A549 (cell line): ENCODE results near the gene CLRN1. TPM values are rescaled to one million over a fixed set of nuclear protein-coding genes. Genes with fewer than 3 reads are reported as not detected.

Source experiments
- ATAC-seq, 2 experiments: fragments of 200-7000 bp in 1 of 2; fragments of >200 bp in 1 of 2; cut with Nextera tagmentation in 1 of 2; cut with Tn5 transposase in 1 of 2; 3 replicates each; pipeline versions ENCODE4 v1.8.0 to v1.9.1; 2018 to 2020; ENCODE audit warnings: mild to moderate bottlenecking in 1 of 2, moderate library complexity in 1 of 2
- CTCF ChIA-PET: fragments of 300-600 bp; sonication (Branson Sonifier 250); formaldehyde crosslinking; extraction: SDS; loops from one replicate; lab custom pipeline; 2021; ENCODE audit warnings: antibody characterized with exemption, inconsistent platforms; lab: Yijun Ruan, JAX
- POLR2A ChIA-PET: fragments of 350-600 bp; formaldehyde crosslinking; extraction: SDS; loops from one replicate; lab custom pipeline; 2021; ENCODE audit warnings: antibody characterized with exemption, inconsistent platforms; lab: Yijun Ruan, JAX
- DNase-seq, 2 experiments: peaks; one replicate each; pipeline versions ENCODE4 v3.0.0 to v3.0.0-alpha.2; 2011 to 2016; ENCODE audit warnings: low read depth in 1 of 2, low spot score in 1 of 2
- FAIRE-seq: peaks from 2 replicates; lab custom pipeline; 2011; peaks lifted over from hg19 to GRCh38; lab: Jason Lieb, UNC
- H3K27ac ChIP-seq, 2 experiments: fragments of >200 bp; sonication (Bioruptor Twin); formaldehyde crosslinking; 3 replicates each; pipeline ENCODE4 v1.5.1; 2016 to 2017
- H3K4me1 ChIP-seq: fragments of >200 bp; sonication (Bioruptor Twin); formaldehyde crosslinking; 3 replicates; pipeline ENCODE4 v1.6.1; 2016
- H3K4me2 ChIP-seq: fragments of >200 bp; sonication (Bioruptor Twin); formaldehyde crosslinking; 3 replicates; pipeline ENCODE4 v1.6.1; 2016
- H3K4me3 ChIP-seq: fragments of >200 bp; sonication (Bioruptor Twin); formaldehyde crosslinking; 3 replicates; pipeline ENCODE4 v1.5.1; 2016
- H3K9me3 ChIP-seq: fragments of >200 bp; sonication (Bioruptor Twin); formaldehyde crosslinking; 3 replicates; pipeline ENCODE4 v1.6.1; 2016
- CEBPB ChIP-seq, 2 experiments: fragments of >200 bp in 1 of 2; sonication (Bioruptor Twin) in 1 of 2; formaldehyde crosslinking in 1 of 2; IDR thresholded peaks; 2 replicates each; pipeline ENCODE4 v1.6.1; 2012 to 2016
- CHD2 ChIP-seq: fragments of 150-350 bp; IDR thresholded peaks from 2 replicates; pipeline ENCODE4 v1.6.1; 2014; ENCODE audit warnings: low read length; ENCODE audit not compliant: partially characterized antibody
- CHD4 ChIP-seq: fragments of 200-600 bp; sonication (generic); IDR thresholded peaks from 2 replicates; pipeline ENCODE4 v1.6.1; 2016; ENCODE audit warnings: antibody characterized with exemption, mild to moderate bottlenecking, borderline replicate concordance
- EP300 ChIP-seq, 2 experiments: fragments of >200 bp; sonication (Bioruptor Twin); formaldehyde crosslinking; IDR thresholded peaks; 2 replicates in 1 of 2; 3 replicates in 1 of 2; pipeline ENCODE4 v1.6.1; 2016 to 2017
- FOSB ChIP-seq: fragments of 250-450 bp; sonication (Bioruptor Pico); IDR thresholded peaks from 2 replicates; pipeline ENCODE4 v1.5.0; 2020; ENCODE audit warnings: mild to moderate bottlenecking, moderate library complexity
- FOXS1 ChIP-seq: fragments of 250-450 bp; sonication (Bioruptor Pico); IDR thresholded peaks from 2 replicates; pipeline ENCODE4 v1.5.0; 2020; ENCODE audit warnings: mild to moderate bottlenecking, moderate library complexity
- GATA3 ChIP-seq: IDR thresholded peaks from 2 replicates; pipeline ENCODE4 v1.6.1; 2012; ENCODE audit warnings: borderline replicate concordance
- HEYL ChIP-seq: fragments of 250-450 bp; sonication (Bioruptor Pico); IDR thresholded peaks from 2 replicates; pipeline ENCODE4 v1.8.0; 2021; ENCODE audit warnings: mild to moderate bottlenecking, moderate library complexity
- HOXA7 ChIP-seq: fragments of 250-450 bp; sonication (Bioruptor Pico); IDR thresholded peaks from 2 replicates; pipeline ENCODE4 v1.5.0; 2020; ENCODE audit warnings: mild to moderate bottlenecking, moderate library complexity
- HOXB13 ChIP-seq: fragments of 250-450 bp; sonication (Bioruptor Pico); IDR thresholded peaks from 2 replicates; pipeline ENCODE4 v1.5.0; 2020; ENCODE audit warnings: low read depth, mild to moderate bottlenecking, moderate library complexity
- HOXB5 ChIP-seq: fragments of 250-450 bp; sonication (Bioruptor Pico); IDR thresholded peaks from 2 replicates; pipeline ENCODE4 v1.5.0; 2020; ENCODE audit warnings: mild to moderate bottlenecking, moderate library complexity
- KDM5A ChIP-seq: fragments of 200-600 bp; sonication (generic); IDR thresholded peaks from 2 replicates; pipeline ENCODE4 v1.6.1; 2016; ENCODE audit warnings: antibody characterized with exemption, mild to moderate bottlenecking
- MYC ChIP-seq: IDR thresholded peaks from 2 replicates; pipeline ENCODE4 v1.6.1; 2012; ENCODE audit warnings: mild to moderate bottlenecking, inconsistent platforms, low read length, improper control_type of control experiment, borderline replicate concordance
- NPAS2 ChIP-seq: fragments of 250-450 bp; sonication (Bioruptor Pico); IDR thresholded peaks from 2 replicates; pipeline ENCODE4 v1.8.0; 2022; ENCODE audit warnings: mild to moderate bottlenecking, moderate library complexity, borderline replicate concordance
- NR3C1 ChIP-seq: fragments of >200 bp; sonication (Bioruptor Twin); formaldehyde crosslinking; IDR thresholded peaks from 3 replicates; pipeline ENCODE4 v1.6.1; 2017
- PBX3 ChIP-seq: IDR thresholded peaks from 2 replicates; pipeline ENCODE4 v1.6.1; 2012
- RARB ChIP-seq: fragments of 250-450 bp; sonication (Bioruptor Pico); IDR thresholded peaks from 2 replicates; pipeline ENCODE4 v1.8.0; 2021; ENCODE audit warnings: mild to moderate bottlenecking, moderate library complexity
- RNF2 ChIP-seq: fragments of 200-600 bp; sonication (generic); IDR thresholded peaks from 2 replicates; pipeline ENCODE4 v1.6.1; 2016; ENCODE audit warnings: low read depth, mild to moderate bottlenecking, antibody characterized with exemption, moderate library complexity, borderline replicate concordance
- USF2 ChIP-seq: fragments of 450-650 bp; IDR thresholded peaks from 2 replicates; pipeline ENCODE4 v1.6.1; 2014; ENCODE audit warnings: antibody characterized with exemption
- WGBS: methylation state at CpG from one replicate; pipeline ENCODE4 v1.1.6; 2017; ENCODE audit errors: missing lambda C conversion rate; 5-methylcytosine and 5-hydroxymethylcytosine counted together
- polyA plus RNA-seq, 4 experiments: library from polyadenylated mRNA; depleted of rRNA in 3 of 4; stranded (reverse); fragments of >200 nt; fragmentation: RNase III in 1 of 4; extraction: RNeasy Plus Mini Kit Qiagen cat#74134 plus additional on column Dnase treatment in 1 of 4; gene quantifications; 2 replicates in 3 of 4; 3 replicates in 1 of 4; pipeline ENCODE4 v1.2.3, GENCODE V29; 2011 to 2017
- TF ChIP-seq, protein P1 (sequence below): fragments of 250-450 bp; sonication (Bioruptor Pico); IDR thresholded peaks from 2 replicates; pipeline ENCODE4 v1.5.0; 2020; ENCODE audit warnings: low read depth, mild to moderate bottlenecking, moderate library complexity
- TF ChIP-seq, protein P2 (sequence below): fragments of >200 bp; sonication (Bioruptor Twin); formaldehyde crosslinking; IDR thresholded peaks from 2 replicates; pipeline ENCODE4 v1.6.1; 2016
- TF ChIP-seq, protein P3 (sequence below): IDR thresholded peaks from 2 replicates; pipeline ENCODE4 v1.6.1; 2012; ENCODE audit warnings: low read depth, borderline replicate concordance
- TF ChIP-seq, protein P4 (sequence below): fragments of 150-350 bp; IDR thresholded peaks from 2 replicates; pipeline ENCODE4 v1.6.1; 2014; ENCODE audit warnings: low read depth, mild to moderate bottlenecking, low read length

Gene CLRN1
- polyA plus RNA-seq, 2 of the 4 experiments (the other 2 are of a cell fraction), result not detected

- TF ChIP-seq HOXB5 (CRISPR knock-in tag) (no peak), HOXB13 (no peak), FOSB (CRISPR knock-in tag) (no peak), EP300 (IDR thresholded peaks at IDR 0.05) (no peak), RNF2 (no peak), RARB (CRISPR knock-in tag) (no peak), NR3C1 (no peak)
- TF ChIP-seq, protein P1, sequence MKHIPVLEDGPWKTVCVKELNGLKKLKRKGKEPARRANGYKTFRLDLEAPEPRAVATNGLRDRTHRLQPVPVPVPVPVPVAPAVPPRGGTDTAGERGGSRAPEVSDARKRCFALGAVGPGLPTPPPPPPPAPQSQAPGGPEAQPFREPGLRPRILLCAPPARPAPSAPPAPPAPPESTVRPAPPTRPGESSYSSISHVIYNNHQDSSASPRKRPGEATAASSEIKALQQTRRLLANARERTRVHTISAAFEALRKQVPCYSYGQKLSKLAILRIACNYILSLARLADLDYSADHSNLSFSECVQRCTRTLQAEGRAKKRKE (CRISPR knock-in tag), result no peak
Measured at GRCh38 chr3:150897592-150897991, 74.9 kb downstream of the CLRN1 start (continued).

DNA sequence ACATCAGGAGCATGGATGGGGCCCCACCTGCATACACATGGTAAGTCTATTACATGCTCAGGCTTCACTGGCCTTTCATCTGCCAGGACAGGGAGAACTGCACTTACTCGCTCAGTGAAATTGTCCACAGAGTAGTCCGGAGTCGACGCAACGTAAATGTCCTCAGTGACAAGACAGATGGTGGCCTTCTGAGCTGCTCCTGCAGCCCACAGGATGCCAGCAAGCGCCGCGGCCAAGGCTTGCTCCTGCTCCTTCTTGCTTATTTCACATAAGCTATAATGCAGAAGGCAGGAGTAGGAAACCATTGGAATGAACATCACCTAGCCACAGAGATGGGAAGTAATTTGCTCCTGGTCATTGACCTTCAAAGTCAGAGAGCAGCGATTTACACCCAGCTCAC, 81.7 kb downstream of the CLRN1 start:
- Histone ChIP-seq H3K9me3 (no peaks in the 10 kb centered on the region), H3K4me1 (no peaks in the 10 kb centered on the region), H3K4me2 (no peak overlapping the region)
- ChIA-PET POLR2A (no interaction called here), CTCF (no interaction called here)
- 70% methylated on average over 9 of the region's 9 CpGs for WGBS
- FAIRE-seq (no peak), ATAC-seq (no peak)
- TF ChIP-seq USF2 (no peak), MYC (no peak), KDM5A (no peak), CEBPB (IDR thresholded peaks at IDR 0.05) (no peak), HOXB13 (no peak), HOXA7 (CRISPR knock-in tag) (no peak), HEYL (no peak), CHD2 (no peak), GATA3 (no peak), RNF2 (no peak), CHD4 (no peak), NPAS2 (CRISPR knock-in tag) (no peak), PBX3 (no peak), HOXB5 (CRISPR knock-in tag) (no peak), FOXS1 (CRISPR knock-in tag) (no peak)
- TF ChIP-seq, protein P2, sequence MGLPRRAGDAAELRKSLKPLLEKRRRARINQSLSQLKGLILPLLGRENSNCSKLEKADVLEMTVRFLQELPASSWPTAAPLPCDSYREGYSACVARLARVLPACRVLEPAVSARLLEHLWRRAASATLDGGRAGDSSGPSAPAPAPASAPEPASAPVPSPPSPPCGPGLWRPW, result no peak
- TF ChIP-seq, protein P3, sequence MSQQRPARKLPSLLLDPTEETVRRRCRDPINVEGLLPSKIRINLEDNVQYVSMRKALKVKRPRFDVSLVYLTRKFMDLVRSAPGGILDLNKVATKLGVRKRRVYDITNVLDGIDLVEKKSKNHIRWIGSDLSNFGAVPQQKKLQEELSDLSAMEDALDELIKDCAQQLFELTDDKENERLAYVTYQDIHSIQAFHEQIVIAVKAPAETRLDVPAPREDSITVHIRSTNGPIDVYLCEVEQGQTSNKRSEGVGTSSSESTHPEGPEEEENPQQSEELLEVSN, result no peak
- TF ChIP-seq, protein P4, sequence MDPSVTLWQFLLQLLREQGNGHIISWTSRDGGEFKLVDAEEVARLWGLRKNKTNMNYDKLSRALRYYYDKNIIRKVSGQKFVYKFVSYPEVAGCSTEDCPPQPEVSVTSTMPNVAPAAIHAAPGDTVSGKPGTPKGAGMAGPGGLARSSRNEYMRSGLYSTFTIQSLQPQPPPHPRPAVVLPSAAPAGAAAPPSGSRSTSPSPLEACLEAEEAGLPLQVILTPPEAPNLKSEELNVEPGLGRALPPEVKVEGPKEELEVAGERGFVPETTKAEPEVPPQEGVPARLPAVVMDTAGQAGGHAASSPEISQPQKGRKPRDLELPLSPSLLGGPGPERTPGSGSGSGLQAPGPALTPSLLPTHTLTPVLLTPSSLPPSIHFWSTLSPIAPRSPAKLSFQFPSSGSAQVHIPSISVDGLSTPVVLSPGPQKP, result no peak
- TF ChIP-seq, protein P1 (CRISPR knock-in tag), result no peak
- TF ChIP-seq, all 56 proteins: peak for 0
- no peak for DNase-seq
- Histone ChIP-seq H3K4me3 (no peak overlapping the region), H3K27ac (no peak overlapping the region)
